H1 (cell line): Measurements from ENCODE around the gene DSP. TPM values are rescaled to one million over a fixed set of nuclear protein-coding genes. Genes with fewer than 3 reads are reported as not detected.

Experiments
- CTCF ChIA-PET: fragments of 300-600 bp; sonication (Branson Sonifier 250); formaldehyde crosslinking; loops from one replicate; lab custom pipeline; 2021; ENCODE audit not compliant: partially characterized antibody; lab: Charles Lee
- POLR2A ChIA-PET: fragments of 300-600 bp; sonication (Branson Sonifier 250); formaldehyde crosslinking; loops from one replicate; lab custom pipeline; 2021; ENCODE audit warnings: inconsistent platforms; ENCODE audit not compliant: partially characterized antibody; lab: Charles Lee
- DNase-seq, 2 experiments: peaks; one replicate each; pipeline versions ENCODE4 v3.0.0 to v3.0.0-alpha.2; 2010 to 2022; ENCODE audit warnings: low spot score in 2 of 2, low read depth in 1 of 2, mixed read lengths in 1 of 2
- FAIRE-seq: peaks from 2 replicates; lab custom pipeline; 2011; peaks lifted over from hg19 to GRCh38; lab: Jason Lieb, UNC
- H2AFZ ChIP-seq: 2 replicates; pipeline ENCODE4 v1.8.1; 2012; ENCODE audit warnings: low read length, inconsistent platforms
- H2AK5ac ChIP-seq: 2 replicates; pipeline ENCODE4 v1.6.1; 2013; ENCODE audit warnings: low read depth, low read length
- H2BK120ac ChIP-seq: replicated peaks from 2 replicates; pipeline ENCODE3; 2013; ENCODE audit warnings: low read depth, low read length, inconsistent platforms
- H2BK12ac ChIP-seq: 2 replicates; pipeline ENCODE4 v1.6.1; 2013; ENCODE audit warnings: low read depth, low read length
- H2BK15ac ChIP-seq: 2 replicates; pipeline ENCODE4 v1.6.1; 2013; ENCODE audit warnings: low read length
- H2BK20ac ChIP-seq: 2 replicates; pipeline ENCODE4 v1.6.1; 2013; ENCODE audit warnings: low read length
- H2BK5ac ChIP-seq: 2 replicates; pipeline ENCODE4 v1.6.1; 2013; ENCODE audit warnings: low read depth, low read length
- H3K14ac ChIP-seq: 2 replicates; pipeline ENCODE4 v1.6.1; 2013; ENCODE audit warnings: inconsistent platforms; ENCODE audit not compliant: insufficient read length
- H3K18ac ChIP-seq: 2 replicates; pipeline ENCODE4 v1.6.1; 2013; ENCODE audit warnings: low read length; ENCODE audit errors: extremely low read depth
- H3K23ac ChIP-seq: 2 replicates; pipeline ENCODE4 v1.6.1; 2013; ENCODE audit warnings: inconsistent platforms; ENCODE audit not compliant: insufficient read length
- H3K23me2 ChIP-seq: 2 replicates; pipeline ENCODE4 v1.6.1; 2013; ENCODE audit warnings: low read depth, low read length
- H3K27ac ChIP-seq: 2 replicates; pipeline ENCODE4 v1.6.1; 2011; ENCODE audit warnings: low read depth, low read length, inconsistent platforms
- H3K27me3 ChIP-seq, 4 experiments: replicated peaks in 1 of 4; 1 replicate in 1 of 4; 2 replicates in 3 of 4; pipeline versions ENCODE4 v1.6.1 to v1.8.1; 2011 to 2013; ENCODE audit warnings: low read length in 3 of 4, mild to moderate bottlenecking in 3 of 4, inconsistent platforms in 2 of 4, mixed read lengths in 2 of 4, moderate library complexity in 1 of 4; ENCODE audit not compliant: control insufficient read depth in 3 of 4, insufficient read depth in 3 of 4; ENCODE audit errors: extremely low read depth in 1 of 4
- H3K36me3 ChIP-seq, 4 experiments: 2 replicates each; pipeline versions ENCODE4 v1.6.1 to v1.8.1; 2011 to 2013; ENCODE audit warnings: mild to moderate bottlenecking in 4 of 4, low read length in 3 of 4, moderate library complexity in 2 of 4, control low read depth in 1 of 4, inconsistent platforms in 1 of 4; ENCODE audit not compliant: insufficient read depth in 4 of 4, control insufficient read depth in 2 of 4
- H3K4ac ChIP-seq: replicated peaks from 2 replicates; pipeline ENCODE3; 2013; ENCODE audit warnings: low read length, low read depth, mixed read lengths, inconsistent platforms; ENCODE audit not compliant: insufficient read length
- H3K4me1 ChIP-seq, 4 experiments: replicated peaks in 1 of 4; 1 replicate in 1 of 4; 2 replicates in 3 of 4; pipeline versions ENCODE4 v1.6.1 to v1.8.1; 2011 to 2013; ENCODE audit warnings: low read length in 3 of 4, inconsistent platforms in 2 of 4, mixed read lengths in 1 of 4; ENCODE audit not compliant: insufficient read depth in 4 of 4, control insufficient read depth in 3 of 4
- H3K4me2 ChIP-seq, 2 experiments: 2 replicates each; pipeline versions ENCODE4 v1.6.1 to v1.8.1; 2011 to 2013; ENCODE audit warnings: low read depth in 2 of 2, low read length in 2 of 2, control low read depth in 1 of 2, inconsistent platforms in 1 of 2, mild to moderate bottlenecking in 1 of 2; ENCODE audit not compliant: insufficient read depth in 1 of 2
- H3K4me3 ChIP-seq, 4 experiments: fragments of 200-600, 300-600 bp in 1 of 4; sonication (generic), shearing (Covaris generic), sonication (Bioruptor Twin) in 1 of 4; 2 replicates each; pipeline versions ENCODE4 v1.5.1 to v1.8.1; 2011 to 2016; ENCODE audit warnings: low read length in 4 of 4, low read depth in 3 of 4, control low read depth in 2 of 4, inconsistent platforms in 2 of 4, mild to moderate bottlenecking in 2 of 4, mixed read lengths in 1 of 4, moderate library complexity in 1 of 4; ENCODE audit not compliant: insufficient read depth in 2 of 4; ENCODE audit errors: extremely low read depth in 1 of 4
- H3K56ac ChIP-seq: replicated peaks from 2 replicates; pipeline ENCODE3; 2013; ENCODE audit warnings: low read depth, mild to moderate bottlenecking, mixed read lengths, low read length, inconsistent platforms; ENCODE audit not compliant: insufficient read length
- H3K79me1 ChIP-seq: 2 replicates; pipeline ENCODE4 v1.6.1; 2013; ENCODE audit warnings: low read depth, low read length, control low read depth
- H3K79me2 ChIP-seq, 2 experiments: 2 replicates each; pipeline versions ENCODE4 v1.6.1 to v1.8.1; 2012 to 2013; ENCODE audit warnings: low read length in 2 of 2, mild to moderate bottlenecking in 2 of 2, inconsistent platforms in 1 of 2; ENCODE audit not compliant: insufficient read depth in 2 of 2, control insufficient read depth in 1 of 2
- H3K9ac ChIP-seq, 4 experiments: replicated peaks in 1 of 4; 1 replicate in 1 of 4; 2 replicates in 3 of 4; pipeline versions ENCODE4 v1.6.1 to v1.8.1; 2011 to 2013; ENCODE audit warnings: low read depth in 3 of 4, low read length in 3 of 4, control low read depth in 2 of 4, mild to moderate bottlenecking in 2 of 4, moderate library complexity in 2 of 4, inconsistent platforms in 1 of 4; ENCODE audit errors: extremely low read depth in 1 of 4
- H3K9me3 ChIP-seq, 2 experiments: 2 replicates each; pipeline versions ENCODE4 v1.6.1 to v1.8.1; 2012 to 2013; ENCODE audit warnings: mild to moderate bottlenecking in 2 of 2, moderate library complexity in 2 of 2, control low read depth in 1 of 2, inconsistent platforms in 1 of 2, low read depth in 1 of 2, low read length in 1 of 2, mixed read lengths in 1 of 2; ENCODE audit not compliant: insufficient read depth in 2 of 2
- H4K20me1 ChIP-seq, 2 experiments: replicated peaks in 1 of 2; 2 replicates each; pipeline versions ENCODE3 to v1.8.1; 2011 to 2013; ENCODE audit warnings: inconsistent platforms in 2 of 2, low read length in 2 of 2, mild to moderate bottlenecking in 1 of 2; ENCODE audit not compliant: insufficient read depth in 2 of 2, control insufficient read depth in 1 of 2
- H4K5ac ChIP-seq: 2 replicates; pipeline ENCODE4 v1.6.1; 2013; ENCODE audit warnings: low read length, low read depth, mixed read lengths, inconsistent platforms; ENCODE audit not compliant: insufficient read length
- H4K8ac ChIP-seq: 2 replicates; pipeline ENCODE4 v1.8.0; 2013; ENCODE audit warnings: mild to moderate bottlenecking, moderate library complexity, low read length, inconsistent platforms; ENCODE audit not compliant: insufficient read depth; ENCODE audit errors: extremely low read depth
- H4K91ac ChIP-seq: replicated peaks from 2 replicates; pipeline ENCODE3; 2013; ENCODE audit warnings: low read length, mixed read lengths, inconsistent platforms; ENCODE audit not compliant: insufficient read length
- BCL11A ChIP-seq, 2 experiments: IDR thresholded peaks; one replicate each; pipeline ENCODE4 v1.6.1; 2011; ENCODE audit warnings: low read depth in 2 of 2, low read length in 2 of 2, mild to moderate bottlenecking in 2 of 2
- CBX8 ChIP-seq: fragments of 300-800, 300-1000 bp; sonication (generic); IDR thresholded peaks from 2 replicates; pipeline ENCODE4 v1.7.1; 2016; ENCODE audit warnings: low read depth, low read length, borderline replicate concordance
- CHD2 ChIP-seq: IDR thresholded peaks from 2 replicates; pipeline ENCODE4 v1.6.1; 2012; ENCODE audit warnings: low read length, improper control_type of control experiment
- CTBP2 ChIP-seq: IDR thresholded peaks from 2 replicates; pipeline ENCODE4 v1.7.0; 2011; ENCODE audit warnings: borderline replicate concordance, mild to moderate bottlenecking, moderate library complexity, mixed read lengths, low read length; ENCODE audit not compliant: insufficient read depth, insufficient read length
- GABPA ChIP-seq: IDR thresholded peaks from 2 replicates; pipeline ENCODE4 v1.6.1; 2011; ENCODE audit warnings: mild to moderate bottlenecking, low read length, moderate library complexity, borderline replicate concordance; ENCODE audit not compliant: insufficient read depth
- JUN ChIP-seq: IDR thresholded peaks from 2 replicates; pipeline ENCODE4 v1.6.1; 2011; ENCODE audit warnings: low read depth, mild to moderate bottlenecking, improper control_type of control experiment, low read length
- RFX5 ChIP-seq: IDR thresholded peaks from 2 replicates; pipeline ENCODE4 v1.6.1; 2011; ENCODE audit warnings: low read depth, low read length, improper control_type of control experiment, borderline replicate concordance
- TBP ChIP-seq: IDR thresholded peaks from 2 replicates; pipeline ENCODE4 v1.6.1; 2011; ENCODE audit warnings: low read depth, low read length, improper control_type of control experiment
- WGBS, 2 experiments: shearing (Covaris generic) in 1 of 2; methylation state at CpG; one replicate each; pipeline versions ENCODE4 v1.1.6 to v1.1.7; 2013 to 2015; ENCODE audit warnings: low lambda C conversion rate in 2 of 2, mixed read lengths in 2 of 2, inconsistent platforms in 1 of 2, low coverage in 1 of 2, missing lambda C conversion rate in 1 of 2; ENCODE audit not compliant: insufficient replicate concordance in 2 of 2, insufficient coverage in 1 of 2, insufficient read length in 1 of 2; ENCODE audit errors: extremely low coverage in 1 of 2, missing lambda C conversion rate in 1 of 2; 5-methylcytosine and 5-hydroxymethylcytosine counted together
- polyA plus RNA-seq, 7 experiments: library from polyadenylated mRNA; depleted of rRNA in 3 of 7; stranded (reverse) in 5 of 7; unstranded in 2 of 7; fragments of >200 nt in 5 of 7; fragments of 200-250 nt in 2 of 7; gene quantifications; 1 replicate in 5 of 7; 2 replicates in 1 of 7; 4 replicates in 1 of 7; pipeline versions ENCODE4 v1.2.1 to v1.2.3, GENCODE V29; 2011 to 2013; ENCODE audit warnings: missing spikeins in 2 of 7, mixed read lengths in 2 of 7
- total RNA-seq: library from RNA; stranded (reverse); fragmentation: NEBNext Ultra II Directional; extraction: Animal tissue kit (Norgen Biotek cat#: 25700); gene quantifications from 2 replicates; pipeline ENCODE4 v1.2.1, GENCODE V29; 2021
- TF ChIP-seq, protein P1 (sequence below): IDR thresholded peaks from 2 replicates; pipeline ENCODE4 v1.6.1; 2011; ENCODE audit warnings: low read depth, mild to moderate bottlenecking, low read length; ENCODE audit not compliant: insufficient read depth
- TF ChIP-seq, protein P2 (sequence below): IDR thresholded peaks from 2 replicates; pipeline ENCODE4 v1.6.1; 2012; ENCODE audit warnings: inconsistent platforms

Gene DSP
- total and polyA plus RNA-seq, 2 of the 8 experiments (the other 6 are each of a cell fraction or from before 2014, with no cell fraction given), result 14.3 to 48.5 TPM

DNA sequence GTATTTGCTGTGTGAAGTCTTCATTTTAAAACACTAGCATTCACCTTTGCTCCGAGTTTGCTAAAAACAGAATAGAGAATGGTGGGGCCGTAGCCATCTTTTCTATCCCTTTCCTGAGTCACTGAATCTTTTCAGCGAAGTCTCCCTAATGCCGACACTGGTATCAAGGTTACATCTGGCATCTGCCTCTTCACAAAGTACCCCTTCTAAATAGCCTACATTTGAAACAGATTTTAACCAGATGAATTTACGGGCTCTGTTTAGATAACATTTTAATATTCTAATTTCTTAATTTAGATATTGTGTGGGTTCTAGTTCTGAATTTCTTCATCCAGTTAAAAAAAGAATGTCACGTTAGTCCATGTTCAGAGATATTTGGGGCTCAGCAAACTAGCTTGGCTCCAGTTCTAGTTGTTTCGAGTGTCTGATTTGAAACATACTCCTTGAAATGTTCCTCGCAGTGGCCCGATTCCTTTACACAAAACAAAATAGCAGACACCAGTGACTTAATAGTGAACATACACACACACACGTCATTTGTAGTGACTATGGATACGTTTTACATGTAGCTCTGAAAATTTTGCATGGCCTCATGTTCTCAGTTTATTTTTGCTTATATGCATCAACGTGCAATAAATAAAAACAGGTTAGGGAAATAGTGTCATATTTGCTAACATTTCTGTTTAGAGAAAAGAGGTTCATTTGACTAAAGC is 15.1 kb downstream of the DSP start:
- Histone ChIP-seq H4K20me1 (peaks cover 0 to 4% of the 10 kb centered on the region in 2 experiments), H3K27ac (no peak overlapping the region)
- CTCF ChIA-PET, result interaction anchor here (1.0 kb wide), 1 partner anchor 12 kb away, joined by 4 read pairs; no protein-coding TSS in a partner anchor

More for the DNA sequence above, 15.1 kb downstream of the DSP start:
- H3K36me3 ChIP-seq, result peaks cover 0 to 24% (median 10%) of the 10 kb centered on the region in 4 experiments; a peak in 5 of 8 replicates
- POLR2A ChIA-PET, result no interaction called here
- TF ChIP-seq, protein P1, sequence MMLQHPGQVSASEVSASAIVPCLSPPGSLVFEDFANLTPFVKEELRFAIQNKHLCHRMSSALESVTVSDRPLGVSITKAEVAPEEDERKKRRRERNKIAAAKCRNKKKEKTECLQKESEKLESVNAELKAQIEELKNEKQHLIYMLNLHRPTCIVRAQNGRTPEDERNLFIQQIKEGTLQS, result no peak
- TF ChIP-seq GABPA (no peak), CBX8 (no peak), JUN (no peak), CHD2 (no peak), BCL11A (IDR thresholded peaks at IDR 0.05; ENCODE audit: low read depth in 2 of 2, low read length in 2 of 2) (no peak), RFX5 (no peak), CTBP2 (no peak), TBP (no peak)
- TF ChIP-seq, protein P2, sequence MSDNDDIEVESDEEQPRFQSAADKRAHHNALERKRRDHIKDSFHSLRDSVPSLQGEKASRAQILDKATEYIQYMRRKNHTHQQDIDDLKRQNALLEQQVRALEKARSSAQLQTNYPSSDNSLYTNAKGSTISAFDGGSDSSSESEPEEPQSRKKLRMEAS, result no peak
- FAIRE-seq (no peak), DNase-seq (no peak)
- no peak overlapping the region for H2BK12ac ChIP-seq
- peaks cover 0 to 21% of the 10 kb centered on the region in 2 experiments; a peak in 2 of 4 replicates for H3K79me2 ChIP-seq
- no peak overlapping the region for H4K5ac ChIP-seq
- H3K4me1 ChIP-seq, result no peaks in the 10 kb centered on the region
- H2BK15ac ChIP-seq, result no peak overlapping the region
- no peak overlapping the region for H3K56ac ChIP-seq
- no peak overlapping the region for H3K4me3 ChIP-seq
- no peak overlapping the region for H3K23ac ChIP-seq
- H3K4ac ChIP-seq, result no peak overlapping the region
- no peak overlapping the region for H3K4me2 ChIP-seq
- H3K27me3 ChIP-seq, result no peaks in the 10 kb centered on the region
- WGBS, 2 experiments, result 92% methylated on average over 12 of the region's 12 CpGs; no CpG with 5 or more reads in 1 of the 2 experiments
- H4K8ac ChIP-seq, result no peak overlapping the region
- H2AFZ ChIP-seq, result no peak overlapping the region
- no peak overlapping the region for H3K14ac ChIP-seq
- H3K9me3 ChIP-seq, result no peaks in the 10 kb centered on the region
- H3K9ac ChIP-seq, result no peak overlapping the region
- H2BK5ac ChIP-seq, result no peak overlapping the region
- no peak overlapping the region for H2BK20ac ChIP-seq
- no peak overlapping the region for H2AK5ac ChIP-seq
- H2BK120ac ChIP-seq, result no peak overlapping the region
- no peaks in the 10 kb centered on the region for H3K23me2 ChIP-seq
- no peak overlapping the region for H4K91ac ChIP-seq
- no peaks in the 10 kb centered on the region; the same call in 1 of the 2 replicates for H3K79me1 ChIP-seq
- H3K18ac ChIP-seq, result no peak overlapping the region
